Measurements from ENCODE around the gene MACF1.

MACF1 gene

DNA sequence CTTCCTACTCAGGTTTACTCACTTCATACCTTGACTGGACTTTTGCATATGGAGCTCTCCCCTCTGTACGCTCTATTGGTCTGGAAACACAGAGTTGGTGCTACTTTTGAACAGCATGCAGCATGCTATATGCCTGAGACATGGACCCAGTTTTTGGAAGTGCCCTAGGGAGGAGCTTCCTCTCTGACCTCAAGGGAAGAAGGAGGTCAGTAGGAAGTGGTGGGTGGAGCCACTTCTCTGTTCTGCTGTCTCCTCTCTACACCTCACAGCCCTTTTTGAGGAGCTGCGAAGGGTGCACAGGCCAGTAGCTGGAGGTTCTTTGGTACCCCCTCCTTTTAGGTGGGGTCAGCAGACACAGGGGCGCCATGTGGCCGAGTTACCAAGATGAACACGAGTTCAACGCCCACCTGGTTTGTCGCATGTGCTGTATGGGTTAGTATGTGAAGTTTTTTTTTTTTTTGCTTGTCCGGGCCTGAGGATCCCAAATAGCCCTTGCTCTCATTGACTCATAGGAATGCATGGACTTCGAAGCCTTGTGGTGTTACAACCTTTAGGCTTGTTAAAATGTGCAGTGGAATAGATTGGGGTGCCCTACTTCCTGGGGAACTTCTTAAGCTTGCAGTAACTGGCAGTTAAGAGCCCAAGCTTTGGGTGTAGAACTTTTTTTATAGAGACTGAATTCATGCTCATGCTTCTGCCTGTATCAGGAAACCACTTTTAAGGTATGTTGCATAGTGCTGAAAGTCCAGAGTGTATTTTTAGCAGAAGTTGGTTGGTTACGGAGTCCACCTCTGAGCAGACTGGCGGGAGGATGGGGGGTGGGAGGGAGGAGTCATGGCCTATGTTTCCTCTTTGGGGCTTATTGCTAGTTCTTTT lies 10.7 kb downstream of the MACF1 start:
- no peak for DNase-seq

DNA sequence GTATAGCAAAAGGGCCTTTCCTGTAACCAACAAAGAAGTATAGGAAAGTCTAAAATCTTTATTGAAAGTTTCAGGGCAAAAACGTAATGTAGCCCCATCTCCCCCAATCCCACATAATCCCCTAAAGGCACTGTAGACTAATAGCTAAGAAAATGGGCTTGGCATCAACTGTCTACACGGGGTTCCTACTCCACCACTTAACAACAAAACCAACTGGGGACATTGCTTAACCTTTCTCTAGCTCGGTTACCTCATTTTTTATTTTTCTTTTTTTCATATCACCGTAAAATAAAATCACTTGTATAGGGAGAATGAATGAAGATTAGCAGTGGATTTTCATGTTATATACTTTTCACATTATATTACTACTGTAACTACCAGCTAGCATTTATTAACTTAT lies 12.3 kb downstream of the MACF1 start:
- no peak for DNase-seq

DNA sequence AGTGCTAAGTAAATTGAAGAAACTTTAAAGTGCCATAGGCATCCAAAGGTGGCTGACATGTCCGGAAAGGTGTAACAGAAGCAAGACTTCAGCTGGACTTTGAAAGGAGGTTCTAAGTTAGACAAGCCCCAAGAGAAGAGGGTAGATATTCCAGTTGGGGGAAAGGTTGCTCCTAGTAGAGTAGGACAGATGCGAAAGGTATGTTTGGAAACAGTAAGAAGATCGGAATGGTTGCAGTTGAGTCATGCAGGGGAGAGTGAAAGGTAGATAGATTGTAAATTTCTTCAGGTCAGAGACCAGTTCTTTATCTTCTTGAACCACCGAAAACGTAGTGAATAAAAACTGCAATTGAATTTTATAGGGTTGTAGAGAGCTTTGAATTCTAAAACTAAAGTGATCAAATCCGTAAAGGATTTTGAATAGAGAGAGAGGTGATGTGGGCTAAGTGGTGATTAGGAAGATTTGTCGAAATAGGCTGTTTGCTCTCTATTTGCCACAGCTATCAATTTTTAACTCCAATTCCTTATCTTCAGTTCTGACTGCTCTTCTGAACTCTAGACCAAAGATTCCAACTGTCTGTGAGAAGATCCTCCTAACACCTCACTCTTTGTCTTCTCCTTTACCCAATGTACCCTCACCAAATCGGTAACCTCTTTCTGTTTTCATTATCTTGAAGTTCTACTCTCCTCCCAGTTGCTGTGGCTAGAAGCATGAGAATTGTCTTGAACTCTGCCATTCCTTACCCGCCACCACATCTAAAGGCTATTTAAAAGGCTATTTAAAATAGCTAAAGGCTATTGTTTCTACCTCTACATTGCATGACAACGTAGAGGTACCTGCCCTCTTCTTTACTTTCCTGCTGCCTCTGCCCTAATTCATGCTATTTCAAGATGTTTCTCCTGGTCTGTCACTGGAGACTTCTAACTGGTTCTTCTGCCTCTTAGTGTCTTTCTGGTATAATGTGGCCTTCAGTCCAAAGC lies 16.7 kb downstream of the MACF1 start:
- no peak for DNase-seq

DNA sequence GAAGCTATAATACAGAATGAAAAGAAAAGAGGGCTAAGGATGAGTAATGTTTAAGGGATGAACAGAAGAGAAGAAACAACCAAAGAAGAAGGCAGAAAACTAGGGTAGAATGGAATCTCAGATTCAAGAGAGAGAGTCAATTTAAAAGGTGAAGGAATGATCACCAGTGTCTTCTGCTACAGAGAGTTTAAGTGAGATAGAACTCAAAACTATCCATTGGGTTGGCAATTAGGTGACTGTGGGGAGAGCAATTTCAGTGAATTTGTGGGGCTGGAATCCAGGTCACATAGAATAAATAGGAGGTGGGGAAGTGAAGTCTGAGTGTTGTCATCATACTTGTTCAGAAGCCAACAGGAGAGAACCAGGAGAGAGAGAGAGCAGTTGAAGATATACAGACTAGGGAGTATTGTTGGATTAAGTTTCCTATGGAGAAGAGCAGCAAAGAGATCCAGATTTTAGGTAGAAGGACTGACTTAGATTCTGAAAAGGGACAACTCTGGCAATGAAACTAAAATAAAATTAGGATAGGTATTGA lies 19.9 kb downstream of the MACF1 start:
- no peak for DNase-seq

DNA sequence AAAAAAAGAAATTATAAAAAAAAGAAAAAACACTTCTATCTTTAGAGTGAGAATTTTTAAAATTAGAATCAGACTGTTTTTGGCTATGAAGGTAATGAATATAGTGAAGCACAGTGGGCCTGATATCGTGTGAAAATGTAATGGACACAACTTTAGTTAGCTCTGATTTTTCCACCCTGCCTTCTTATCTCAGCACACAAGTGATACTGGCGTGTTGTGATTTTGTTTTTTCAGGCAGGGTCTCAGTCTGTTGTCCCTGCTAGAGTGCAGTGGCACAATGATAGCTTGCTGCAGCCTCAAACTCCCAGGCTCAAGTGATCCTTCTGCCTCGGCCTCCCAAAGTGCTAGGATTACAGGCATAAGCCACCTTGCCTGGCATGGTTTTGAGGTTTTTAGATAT lies 22.3 kb downstream of the MACF1 start:
- DNase-seq = no peak

DNA sequence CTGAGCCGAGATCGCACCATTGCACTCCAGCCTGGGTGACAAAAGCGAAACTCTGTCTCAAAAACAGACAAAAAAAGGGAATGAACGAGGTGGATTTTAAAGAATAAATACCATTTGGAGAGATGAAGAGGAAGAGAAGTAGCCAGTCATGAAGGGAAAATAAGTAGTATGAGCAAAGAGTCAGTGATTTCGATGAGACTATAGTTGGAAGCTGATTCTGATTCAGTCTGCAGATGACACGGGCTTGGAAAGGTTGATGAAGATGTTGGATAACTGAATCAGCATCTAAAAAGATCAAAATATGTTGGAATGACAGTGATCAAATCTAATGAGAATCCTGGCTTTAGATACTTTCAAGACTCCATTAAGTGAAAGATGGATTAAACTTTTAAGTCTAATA lies 23.8 kb downstream of the MACF1 start:
- no peak for DNase-seq

DNA sequence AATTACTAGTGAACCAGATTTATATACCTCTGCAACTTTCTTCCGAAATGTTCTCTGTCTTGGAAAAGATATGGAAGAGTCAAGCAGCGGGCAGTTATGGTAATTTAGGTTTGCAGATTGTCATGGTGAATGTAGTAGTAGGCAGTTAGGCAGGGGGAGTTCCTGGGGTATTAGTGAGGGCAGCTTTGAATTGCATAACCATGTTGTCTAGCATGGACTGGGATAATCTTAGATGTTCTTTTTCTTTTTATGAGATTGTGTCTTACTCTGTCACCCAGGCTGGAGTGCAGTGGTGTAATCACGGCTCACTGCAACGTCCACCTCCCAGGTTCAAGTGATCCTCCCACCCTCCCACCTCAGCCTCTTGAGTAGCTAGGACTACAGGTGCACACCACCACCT lies 25.0 kb downstream of the MACF1 start:
- DNase-seq = no peak

DNA sequence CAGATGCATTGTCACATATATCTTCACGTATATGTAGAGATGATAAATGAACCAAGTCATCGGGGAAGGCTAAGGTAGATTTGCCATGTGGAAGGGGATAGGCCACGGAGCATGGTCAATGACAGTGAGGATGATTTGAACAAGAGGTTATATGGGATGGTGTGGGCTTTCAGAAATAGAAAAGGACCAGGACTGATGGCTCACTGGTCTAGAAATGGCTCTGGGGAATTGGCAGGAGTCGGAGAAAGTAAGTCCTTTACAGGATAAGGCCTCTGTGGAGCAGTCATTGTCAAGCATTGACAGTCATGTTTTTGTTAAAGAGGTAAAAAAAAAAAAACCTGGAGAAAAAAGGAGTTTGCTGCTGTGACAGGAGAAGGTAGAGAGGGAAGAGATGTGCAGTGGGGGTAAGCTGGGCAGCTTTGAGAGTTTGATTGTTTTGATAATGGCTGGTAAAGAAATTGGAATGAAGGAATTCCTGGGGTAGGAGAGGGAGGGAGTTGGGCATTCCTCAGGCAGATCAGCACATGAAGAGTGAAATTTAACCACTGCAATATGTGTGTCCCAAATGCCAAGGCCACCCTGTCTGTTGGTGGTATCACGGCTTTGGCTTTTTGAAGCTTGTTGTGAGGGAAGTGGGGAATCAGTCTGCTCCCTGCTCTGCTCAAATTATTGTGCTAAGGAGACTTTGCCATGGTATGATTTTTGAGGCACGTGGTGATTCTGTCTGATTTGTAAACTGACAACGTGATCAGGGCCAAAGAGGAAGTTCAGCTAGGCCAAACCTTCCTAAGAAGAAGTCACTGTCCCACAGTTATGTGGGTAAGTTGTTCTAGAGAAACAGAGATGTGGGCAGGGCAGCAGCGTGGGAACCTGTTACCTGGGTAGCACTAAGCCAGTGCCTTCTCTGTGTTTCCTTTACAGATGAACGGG lies 26.0 kb downstream of the MACF1 start:
- DNase-seq = no peak

DNA sequence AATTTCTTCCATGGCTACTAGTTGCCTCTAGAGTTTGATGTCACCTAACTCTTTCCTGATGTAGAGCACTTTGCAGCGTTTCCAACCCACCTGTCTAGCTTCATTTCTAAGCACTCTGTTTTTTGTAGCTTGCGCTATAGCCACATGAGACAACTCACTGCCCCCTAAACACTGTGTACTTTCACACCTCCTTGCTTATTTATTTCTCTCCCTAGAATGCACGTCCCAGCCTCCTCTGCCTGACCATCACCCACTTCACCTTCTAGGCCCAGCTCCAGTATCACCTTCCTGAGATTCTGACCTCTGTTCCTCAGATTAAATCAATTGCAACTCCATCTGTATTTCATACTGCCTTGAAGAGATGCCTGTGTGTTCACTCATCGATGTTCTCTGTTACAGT lies 32.5 kb downstream of the MACF1 start:
- no peak for DNase-seq

DNA sequence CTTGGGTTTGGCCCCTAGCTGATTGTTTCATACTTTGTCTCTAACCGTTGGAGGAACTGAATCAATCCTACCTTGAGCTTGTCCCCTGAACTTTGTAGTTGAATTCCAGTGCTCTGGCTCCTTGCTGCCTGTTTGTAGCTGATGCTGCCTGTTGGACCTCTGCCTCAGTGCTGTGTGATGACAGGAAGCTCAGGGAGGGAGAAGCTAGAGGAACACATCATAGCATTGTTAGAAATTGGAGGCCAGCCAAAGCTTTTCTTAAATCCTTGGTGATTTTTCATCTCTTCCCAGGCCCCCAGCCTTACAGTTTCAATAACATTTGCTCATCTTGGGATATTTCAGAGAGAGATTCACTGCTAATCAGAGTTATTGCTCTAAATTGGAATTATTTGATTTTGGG lies 34.0 kb downstream of the MACF1 start:
- DNase-seq = no peak

DNA sequence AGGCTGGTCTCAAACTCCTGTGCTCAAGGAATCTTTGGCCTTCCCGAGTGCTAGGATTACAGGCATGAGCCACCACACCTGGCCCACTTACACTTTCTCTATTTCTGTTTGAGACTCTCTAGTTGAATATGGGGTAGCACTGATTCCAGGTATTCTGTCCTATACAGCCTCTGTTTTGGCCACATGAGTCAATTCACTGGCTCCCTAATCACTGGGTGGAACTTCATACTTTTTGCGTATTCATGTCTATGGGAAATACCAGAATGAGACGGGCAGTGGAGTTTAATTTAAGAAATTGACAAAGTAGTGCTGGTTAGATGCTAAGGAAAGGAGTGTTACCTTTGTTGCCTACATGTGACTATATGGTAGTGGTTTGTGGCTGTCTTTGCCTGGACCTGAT lies 35.5 kb downstream of the MACF1 start:
- DNase-seq = no peak

DNA sequence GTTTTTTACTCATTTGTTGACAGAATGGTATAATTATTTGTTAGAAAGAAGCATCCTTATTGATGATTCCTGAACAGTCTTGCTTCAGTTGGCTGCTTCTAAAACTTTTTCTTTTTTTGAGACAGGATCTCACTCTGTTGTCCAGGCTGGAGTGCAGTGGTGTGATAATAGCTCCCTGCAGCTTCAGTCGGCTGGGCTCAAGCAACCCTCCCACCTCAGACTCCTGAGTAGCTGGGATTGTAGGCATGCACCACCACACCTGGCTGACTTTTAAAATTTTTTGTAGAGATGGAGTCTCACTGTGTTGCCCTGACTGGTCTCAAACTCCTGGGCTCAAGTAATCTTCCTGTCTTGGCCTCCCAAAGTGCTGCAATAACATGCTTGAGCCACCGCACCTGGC lies 38.8 kb downstream of the MACF1 start:
- no peak for DNase-seq

DNA sequence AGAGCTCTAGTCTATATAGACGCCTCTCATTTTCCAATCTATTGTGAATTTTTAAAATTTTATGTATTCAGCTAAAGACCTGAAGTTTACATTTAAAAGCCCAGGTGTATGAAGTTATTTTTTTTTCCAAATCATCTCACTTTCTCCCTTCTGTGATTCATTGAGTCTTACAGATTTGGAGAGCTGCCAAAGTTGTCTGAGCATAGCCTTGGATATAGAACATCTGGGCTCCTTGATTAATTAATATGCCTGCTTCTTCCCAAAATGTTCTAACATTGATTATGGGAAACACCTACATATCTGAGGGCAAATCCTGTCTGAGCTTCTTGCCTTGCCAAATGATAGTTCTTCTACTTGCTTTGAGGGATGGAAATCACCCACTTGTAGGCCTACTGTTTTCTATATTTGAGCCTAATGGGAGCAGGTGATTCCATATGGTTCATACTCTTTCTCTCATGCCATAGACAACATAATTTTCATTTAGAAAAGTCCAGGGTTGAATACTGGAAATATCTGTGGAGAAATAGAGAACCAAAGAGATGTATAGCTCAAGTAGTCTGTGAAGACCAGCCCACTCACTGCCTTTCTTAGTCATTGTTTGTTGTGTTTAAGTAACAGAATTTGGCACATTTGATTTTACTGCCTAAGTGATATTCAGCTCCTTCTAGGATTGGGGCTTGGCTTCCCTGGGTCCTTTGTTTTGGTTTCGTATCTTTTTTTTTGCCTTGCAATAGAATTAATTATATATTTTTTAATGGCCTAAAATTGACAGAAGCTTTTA lies 46.2 kb downstream of the MACF1 start:
- DNase-seq = no peak

DNA sequence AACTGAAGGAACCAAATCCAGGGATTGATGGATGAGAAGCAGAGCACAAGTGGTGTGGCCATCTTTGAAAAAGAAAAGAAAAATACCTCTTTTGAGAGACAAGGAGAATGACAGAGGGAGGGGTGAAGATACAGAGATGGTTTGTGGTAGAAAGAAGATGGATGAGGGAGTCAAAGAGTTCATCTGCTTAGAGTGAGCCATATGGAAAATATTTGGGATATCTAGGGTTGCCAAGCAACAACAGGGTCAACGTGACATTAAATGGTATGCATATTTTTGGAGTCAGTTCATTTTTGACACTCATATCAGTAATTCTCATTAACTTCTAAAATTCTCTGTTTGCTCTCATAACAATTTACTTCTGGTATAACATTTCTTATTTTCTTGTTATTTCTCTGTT lies 50.7 kb downstream of the MACF1 start:
- no peak for DNase-seq

DNA sequence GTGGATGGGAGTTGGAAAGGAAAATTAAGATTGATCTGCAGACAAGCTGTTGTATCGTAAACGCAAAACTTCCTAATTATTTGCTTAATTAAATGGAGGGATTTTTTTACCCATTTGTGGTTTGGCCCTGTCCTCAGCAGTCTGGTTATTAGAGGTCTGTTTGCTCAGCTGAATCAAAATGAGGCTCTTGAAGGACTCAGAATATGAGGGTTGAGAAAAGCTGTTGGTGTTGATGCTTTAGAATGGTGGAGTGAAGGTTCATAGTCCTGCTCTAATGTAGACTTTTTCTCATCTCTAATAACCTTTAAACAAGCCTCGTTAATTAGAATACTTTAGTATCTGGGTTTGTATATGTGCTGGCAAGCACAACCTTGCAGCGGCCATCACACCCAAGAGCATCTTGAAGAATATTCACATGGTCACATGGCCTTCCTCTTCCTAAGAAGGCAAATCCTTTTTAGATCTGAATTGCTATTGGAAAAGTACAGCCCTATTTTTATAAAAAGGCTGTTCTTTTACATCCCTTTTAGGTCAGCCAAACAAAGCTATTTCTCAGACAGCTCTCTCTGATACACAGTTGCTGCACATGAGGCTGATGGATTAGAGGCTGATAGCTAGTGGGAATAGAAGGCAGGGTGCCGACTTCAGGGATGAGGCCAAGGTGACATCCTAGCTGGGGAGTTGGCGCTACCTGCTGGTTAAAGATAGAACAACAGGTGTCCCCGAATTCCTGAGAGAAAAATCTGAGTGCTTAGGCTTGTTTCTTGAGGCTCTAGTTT lies 53.8 kb downstream of the MACF1 start:
- peak; percentile 29 for DNase-seq

DNA sequence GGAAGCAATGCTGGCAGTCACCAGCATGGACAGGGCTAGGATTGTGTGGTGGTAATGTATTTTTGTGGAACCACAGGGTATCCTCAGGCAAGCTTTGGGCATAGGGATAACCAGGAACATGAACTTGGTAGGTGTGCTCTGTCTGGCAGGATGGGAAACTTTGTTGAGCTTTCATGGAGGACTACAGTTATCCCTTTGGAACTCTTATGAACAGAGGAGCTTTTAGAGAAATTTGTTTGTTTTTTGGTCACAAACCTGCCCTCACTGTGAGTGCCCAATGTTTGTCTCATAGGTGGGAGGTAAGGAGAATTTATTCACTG lies 54.4 kb downstream of the MACF1 start:
- no peak for DNase-seq

DNA sequence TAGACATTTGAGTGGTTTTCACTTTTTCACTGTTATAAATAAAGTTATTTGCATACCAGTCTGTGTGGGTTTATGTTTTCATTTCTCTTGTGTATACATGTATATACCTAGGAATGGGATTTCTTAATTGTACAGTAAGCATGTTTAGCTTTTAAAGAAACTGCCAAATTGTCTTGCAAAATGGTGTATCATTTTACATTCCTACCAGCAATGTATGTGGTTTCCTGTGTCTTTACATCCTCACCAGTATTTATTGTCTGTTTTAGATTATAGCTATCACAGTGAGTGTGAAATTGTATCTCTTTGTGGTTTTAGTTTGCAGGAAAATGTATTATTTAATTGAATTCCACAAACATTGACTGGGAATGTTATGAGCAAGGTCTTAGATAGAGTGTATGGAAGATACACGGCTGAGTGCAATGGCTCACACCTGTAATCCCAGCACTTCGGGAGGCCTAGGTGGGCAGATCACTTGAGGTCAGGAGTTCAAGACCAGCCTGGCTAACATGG lies 57.3 kb downstream of the MACF1 start:
- DNase-seq = no peak

DNA sequence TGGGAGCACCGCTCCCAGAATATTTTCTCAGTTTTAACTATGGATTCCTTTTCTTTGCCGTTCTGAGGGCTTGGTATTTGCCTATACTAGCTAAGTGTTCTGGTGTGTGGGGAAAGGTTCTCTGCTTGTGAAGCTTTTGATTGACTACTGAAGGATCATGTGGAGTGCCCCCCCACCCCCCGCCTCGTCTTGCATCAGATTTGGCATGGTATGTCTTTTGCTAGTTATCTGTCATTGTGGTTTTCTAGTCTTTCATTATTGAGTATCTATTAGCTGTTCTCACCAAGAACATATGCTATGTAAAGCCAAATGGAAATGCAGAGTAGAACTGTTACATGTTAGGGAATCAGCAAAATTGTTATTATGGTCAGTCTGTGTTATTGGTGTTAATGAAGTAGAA lies 58.3 kb downstream of the MACF1 start:
- DNase-seq = no peak

DNA sequence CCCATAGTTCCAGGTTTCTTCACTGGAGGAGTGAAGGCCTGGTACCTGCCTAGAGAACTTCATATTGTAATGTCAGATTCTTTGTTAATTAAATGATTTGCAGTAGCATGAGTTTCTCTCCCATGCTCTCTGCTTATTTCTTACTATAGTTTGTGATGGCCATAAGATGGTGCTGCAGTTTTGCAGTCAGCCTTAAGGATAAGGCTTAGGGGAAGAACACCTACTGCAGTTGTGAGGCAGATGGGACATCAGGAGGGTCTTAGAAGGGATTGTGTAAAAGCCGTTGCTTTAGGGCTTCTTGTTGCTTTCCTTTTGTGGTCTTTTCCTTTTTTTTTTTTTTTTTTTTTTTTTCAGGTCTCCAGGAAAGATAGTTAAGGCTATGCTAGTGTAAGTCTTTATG lies 61.8 kb downstream of the MACF1 start:
- DNase-seq = no peak

DNA sequence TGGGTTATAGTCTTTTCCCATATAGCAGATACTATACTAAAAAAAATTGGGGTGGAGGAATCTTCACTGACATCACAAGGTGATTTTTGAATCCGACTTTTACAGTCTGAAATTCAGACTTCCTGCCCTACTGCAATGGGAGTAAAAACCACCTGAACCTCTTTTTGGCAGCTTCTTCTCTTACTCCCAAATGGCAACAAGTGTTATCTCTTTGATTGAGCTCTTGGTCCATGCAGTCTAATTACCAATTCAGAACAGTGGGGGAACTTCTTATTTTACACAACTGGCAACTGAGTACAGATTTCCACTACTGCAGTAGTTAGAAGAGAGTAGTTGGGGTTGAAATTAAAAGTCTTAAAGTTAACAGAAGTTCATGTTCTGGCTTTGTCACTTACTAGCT lies 62.3 kb downstream of the MACF1 start:
- DNase-seq = no peak

DNA sequence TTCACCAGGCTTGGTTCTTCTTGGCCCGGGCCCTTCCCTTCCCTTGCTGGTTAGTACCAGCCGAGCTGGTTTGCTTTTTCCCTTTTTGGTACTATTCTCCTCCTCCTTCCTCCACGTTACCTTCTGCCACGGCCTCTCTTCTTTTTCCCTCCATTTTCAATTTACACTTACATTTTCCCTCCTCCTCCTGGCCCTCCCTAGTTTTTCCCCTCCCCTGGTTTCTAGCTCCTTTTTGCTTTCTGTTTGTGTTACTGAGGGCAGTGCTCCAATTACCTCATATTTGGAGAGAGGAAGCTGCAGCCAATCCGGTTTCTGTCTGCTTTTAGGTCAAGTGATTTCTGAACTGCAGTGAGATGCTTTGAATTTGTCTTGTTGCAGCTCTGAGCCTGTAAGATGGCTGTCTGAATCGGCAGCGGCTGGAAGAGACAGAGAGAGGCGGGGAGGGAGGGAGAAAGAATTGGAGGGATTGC lies 63.7 kb downstream of the MACF1 start:
- peak; percentile 56 for DNase-seq
